ENCODE results near the gene MPP3.
A peak's percentile ranks its signal among the peaks of the same experiment; 100 is the strongest.
"Not testable (repeated sequence)": the region's sequence is repeated elsewhere in the genome, so short reads cannot be mapped to it uniquely, and the experiment has no call there.

The MPP3 gene

GRCh38 chr17:43871946-43872690 lies 39.2 kb upstream of the MPP3 start:
- no peak overlapping the region for H3K27ac Mint-ChIP-seq
- peaks cover 9% of the 10 kb centered on the region for H3K9me3 Mint-ChIP-seq
- intact Hi-C loops (cut with micrococcal nuclease), result no loop called here
- H3K36me3 Mint-ChIP-seq (ENCODE audit: low read depth), result no peaks in the 10 kb centered on the region
- peaks cover 37% of the 10 kb centered on the region for H3K27me3 Mint-ChIP-seq
- H3K4me3 Mint-ChIP-seq, result no peak overlapping the region
- H3K4me1 Mint-ChIP-seq (ENCODE audit: low read depth), result peaks cover 16% of the 10 kb centered on the region

- H3K9me3 Mint-ChIP-seq; H3K36me3 Mint-ChIP-seq (ENCODE audit: low read depth); H3K4me3 Mint-ChIP-seq; intact Hi-C loops (cut with micrococcal nuclease): not testable (repeated sequence)
- H3K27me3 Mint-ChIP-seq, result peaks cover 18% of the 10 kb centered on the region
- peaks cover 20% of the 10 kb centered on the region for H3K4me1 Mint-ChIP-seq (ENCODE audit: low read depth)
- H3K27ac Mint-ChIP-seq, result peak overlapping the region; percentile 23
Observed at GRCh38 chr17:43869031-43869430, 36.1 kb upstream of the MPP3 start.

GRCh38 chr17:43868226-43868994 lies 35.5 kb upstream of the MPP3 start:
- Mint-ChIP-seq H3K4me1 (ENCODE audit: low read depth) (peaks cover 20% of the 10 kb centered on the region), H3K27me3 (peaks cover 18% of the 10 kb centered on the region), H3K9me3 (peaks cover 9% of the 10 kb centered on the region), H3K4me3 (no peak overlapping the region), H3K36me3 (ENCODE audit: low read depth) (no peaks in the 10 kb centered on the region), H3K27ac (peak overlapping the region; percentile 23)
- intact Hi-C loops (cut with micrococcal nuclease), result no loop called here

DNA sequence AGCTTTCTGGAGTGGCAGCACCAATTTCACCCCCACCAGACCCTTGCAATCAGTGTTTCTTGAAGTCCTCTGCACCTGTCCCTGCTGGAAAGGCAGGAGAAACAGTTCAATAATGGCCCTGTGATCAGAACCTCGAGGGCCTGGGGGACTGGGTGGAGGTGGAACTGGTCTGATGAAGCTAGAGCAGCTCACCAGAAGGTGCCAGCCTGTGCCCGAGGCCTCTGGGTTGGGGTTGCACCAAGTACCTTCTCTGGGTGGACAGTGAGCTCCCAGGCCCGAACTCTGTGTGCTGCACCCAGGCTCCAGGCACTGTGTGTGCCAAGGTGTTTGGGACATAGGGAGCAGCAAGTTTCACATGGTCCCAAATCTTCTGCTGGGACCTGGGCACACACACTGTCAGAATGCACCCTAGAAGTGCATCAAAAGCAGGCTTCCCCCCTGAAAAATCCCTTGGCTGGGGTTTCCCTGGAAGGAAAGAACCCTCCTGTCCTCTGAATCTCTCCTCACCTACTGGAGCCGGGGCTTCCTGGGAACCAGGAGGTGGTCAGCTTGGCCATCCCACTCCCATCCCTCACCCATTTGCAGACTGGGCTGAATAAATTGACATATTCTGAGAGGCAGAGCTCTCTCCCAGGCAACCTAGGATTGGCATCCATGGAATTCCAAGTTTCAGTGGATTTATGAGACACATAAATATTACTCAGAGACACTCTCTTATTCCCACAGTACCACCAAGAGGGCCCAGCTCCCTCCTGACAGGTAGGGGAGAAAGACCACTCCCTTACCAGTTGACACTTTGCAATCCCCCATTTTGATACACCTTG lies 31.4 kb upstream of the MPP3 start:
- Mint-ChIP-seq H3K36me3 (ENCODE audit: low read depth) (no peaks in the 10 kb centered on the region), H3K9me3 (peaks cover 9% of the 10 kb centered on the region), H3K4me1 (ENCODE audit: low read depth) (peaks cover 31% of the 10 kb centered on the region), H3K27me3 (peaks cover 2% of the 10 kb centered on the region), H3K27ac (no peak overlapping the region), H3K4me3 (no peak overlapping the region)
- intact Hi-C loops (cut with micrococcal nuclease), result no loop called here

DNA sequence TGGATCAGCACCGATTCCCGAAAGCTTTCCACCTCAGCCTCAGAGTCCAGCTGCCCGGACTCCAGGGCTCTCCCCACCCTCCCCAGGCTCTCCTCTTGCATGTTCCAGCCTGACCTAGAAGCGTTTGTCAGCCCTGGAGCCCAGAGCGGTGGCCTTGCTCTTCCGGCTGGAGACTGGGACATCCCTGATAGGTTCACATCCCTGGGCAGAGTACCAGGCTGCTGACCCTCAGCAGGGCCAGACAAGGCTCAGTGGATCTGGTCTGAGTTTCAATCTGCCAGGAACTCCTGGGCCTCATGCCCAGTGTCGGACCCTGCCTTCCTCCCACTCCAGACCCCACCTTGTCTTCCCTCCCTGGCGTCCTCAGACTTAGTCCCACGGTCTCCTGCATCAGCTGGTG lies 29.0 kb upstream of the MPP3 start:
- H3K27me3 Mint-ChIP-seq, result peaks cover 18% of the 10 kb centered on the region
- H3K4me1 Mint-ChIP-seq (ENCODE audit: low read depth), result peaks cover 21% of the 10 kb centered on the region
- no peak overlapping the region for H3K4me3 Mint-ChIP-seq
- intact Hi-C loops (cut with micrococcal nuclease), result no loop called here
- H3K9me3 Mint-ChIP-seq, result no peaks in the 10 kb centered on the region
- H3K36me3 Mint-ChIP-seq (ENCODE audit: low read depth), result no peaks in the 10 kb centered on the region
- H3K27ac Mint-ChIP-seq, result no peak overlapping the region

DNA sequence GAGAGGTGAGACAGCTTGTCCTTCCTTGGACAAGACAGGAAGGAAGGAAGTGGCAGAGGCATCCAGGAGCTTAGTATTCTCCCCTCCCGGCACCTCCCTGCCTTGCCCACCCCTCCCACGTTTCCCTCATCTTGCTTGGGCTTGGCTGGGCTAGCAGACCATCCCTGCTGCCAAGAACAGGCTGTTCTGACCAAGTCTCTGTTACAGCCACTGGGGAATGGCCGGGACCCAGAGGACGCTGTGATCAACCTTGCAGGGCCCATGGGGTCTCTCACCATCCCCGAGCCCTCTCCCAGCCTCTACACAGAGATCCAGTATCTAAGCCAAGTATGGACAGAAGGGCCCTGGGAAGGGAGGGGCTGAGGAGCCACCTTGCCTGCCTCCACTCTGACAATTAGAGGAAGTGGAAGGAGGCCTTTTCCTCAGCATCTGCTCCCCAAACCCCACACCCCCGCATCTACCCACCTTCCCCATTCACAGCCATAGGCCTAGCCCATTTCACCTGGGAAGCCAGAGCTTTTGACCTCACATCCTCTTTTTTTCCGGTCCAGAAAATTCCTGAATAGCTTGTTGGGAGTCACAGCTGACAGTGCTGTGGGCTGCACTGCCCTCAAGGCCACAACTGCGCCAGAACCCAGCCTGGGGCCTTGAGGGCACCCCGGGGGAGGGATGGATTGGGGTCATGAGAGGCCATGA lies 28.1 kb upstream of the MPP3 start:
- no peak overlapping the region for H3K27ac Mint-ChIP-seq
- intact Hi-C loops (cut with micrococcal nuclease), result no loop called here
- H3K27me3 Mint-ChIP-seq, result peaks cover 27% of the 10 kb centered on the region
- no peaks in the 10 kb centered on the region for H3K9me3 Mint-ChIP-seq
- no peak overlapping the region for H3K4me3 Mint-ChIP-seq
- peaks cover 19% of the 10 kb centered on the region for H3K4me1 Mint-ChIP-seq (ENCODE audit: low read depth)
- no peaks in the 10 kb centered on the region for H3K36me3 Mint-ChIP-seq (ENCODE audit: low read depth)

- Mint-ChIP-seq H3K4me3 (no peak overlapping the region), H3K9me3 (no peaks in the 10 kb centered on the region), H3K27me3 (peaks cover 31% of the 10 kb centered on the region), H3K4me1 (ENCODE audit: low read depth) (peaks cover 19% of the 10 kb centered on the region), H3K27ac (no peak overlapping the region), H3K36me3 (ENCODE audit: low read depth) (no peaks in the 10 kb centered on the region)
- intact Hi-C loops (cut with micrococcal nuclease), result no loop called here
Observed at GRCh38 chr17:43860077-43860725, 27.3 kb upstream of the MPP3 start.

DNA sequence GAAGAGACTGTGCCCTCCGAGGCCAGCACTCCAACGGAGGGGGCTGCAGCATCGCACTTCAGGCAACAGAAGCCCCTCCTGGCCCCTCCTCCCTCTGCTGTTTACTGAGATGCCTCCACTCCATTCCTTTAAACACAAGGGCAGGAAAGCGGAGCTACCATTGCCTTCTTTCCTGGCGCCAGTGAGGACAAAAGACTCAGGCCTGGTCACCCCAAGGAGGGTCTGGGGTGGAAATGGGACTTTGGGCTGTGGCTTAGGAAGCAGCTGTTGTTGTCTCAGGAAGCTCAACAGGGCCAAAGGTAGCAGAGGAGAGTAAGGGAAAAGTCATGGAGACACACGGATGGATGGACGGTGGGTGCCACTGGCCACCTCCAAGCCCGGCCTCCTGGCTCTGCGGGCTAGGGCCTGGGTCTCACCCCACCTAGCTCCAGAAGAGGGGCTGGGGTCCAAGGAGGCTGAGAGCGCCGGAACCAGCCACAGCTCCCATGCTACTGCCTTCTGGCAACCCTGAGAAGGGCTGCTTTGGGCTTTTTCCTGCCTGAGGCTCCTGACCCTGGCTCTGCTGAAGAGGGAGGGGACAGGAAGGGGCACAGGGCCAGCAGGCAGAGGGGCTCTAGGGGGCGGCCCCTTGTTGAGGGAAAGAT lies 25.1 kb upstream of the MPP3 start:
- Mint-ChIP-seq H3K4me3 (no peak overlapping the region), H3K27me3 (peaks cover 49% of the 10 kb centered on the region), H3K4me1 (ENCODE audit: low read depth) (peaks cover 19% of the 10 kb centered on the region), H3K9me3 (no peaks in the 10 kb centered on the region), H3K27ac (no peak overlapping the region), H3K36me3 (ENCODE audit: low read depth) (no peaks in the 10 kb centered on the region)
- intact Hi-C loops (cut with micrococcal nuclease), result no loop called here

DNA sequence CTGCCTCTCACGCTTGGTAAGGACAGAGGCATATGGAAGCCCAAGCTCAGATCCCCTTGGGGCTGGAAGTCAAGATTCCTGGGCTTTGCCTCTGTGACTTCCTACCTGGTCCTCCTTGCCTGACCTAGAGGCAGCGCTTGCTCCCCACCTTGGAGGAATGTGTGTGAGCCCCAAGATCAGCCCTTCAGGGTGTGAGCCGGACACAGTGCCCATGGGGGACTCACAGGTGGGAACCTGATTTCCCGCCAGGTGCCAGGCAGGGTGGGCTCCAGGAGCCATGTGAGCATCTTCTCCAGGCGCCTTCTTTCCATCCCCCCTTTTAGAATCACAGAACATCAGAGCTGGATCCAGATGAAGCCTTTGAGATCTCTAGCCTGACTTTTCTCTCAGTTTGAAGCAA lies 24.2 kb upstream of the MPP3 start:
- H3K27ac Mint-ChIP-seq, result no peak overlapping the region
- H3K27me3 Mint-ChIP-seq, result peaks cover 58% of the 10 kb centered on the region
- no peaks in the 10 kb centered on the region for H3K9me3 Mint-ChIP-seq
- no peak overlapping the region for H3K4me3 Mint-ChIP-seq
- intact Hi-C loops (cut with micrococcal nuclease), result no loop called here
- H3K36me3 Mint-ChIP-seq (ENCODE audit: low read depth), result no peaks in the 10 kb centered on the region
- peaks cover 19% of the 10 kb centered on the region for H3K4me1 Mint-ChIP-seq (ENCODE audit: low read depth)

DNA sequence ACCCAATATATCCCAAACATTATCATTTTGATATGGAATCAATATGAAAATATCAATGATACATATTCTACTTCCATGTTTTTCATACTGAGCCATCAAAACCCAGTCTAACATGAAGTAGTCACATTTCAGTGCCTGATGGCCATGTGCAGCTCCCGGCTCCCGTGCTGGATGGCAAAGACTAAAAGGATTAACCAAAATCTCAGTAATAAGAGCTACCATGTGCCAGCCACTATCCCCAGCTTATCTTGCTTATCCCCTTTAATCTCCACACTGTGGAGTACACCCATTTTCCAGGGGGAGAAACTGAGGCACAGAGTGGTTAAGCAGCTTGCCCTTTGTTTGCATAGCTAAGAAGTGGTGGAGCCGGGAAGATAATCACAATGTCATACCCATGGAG lies 23.2 kb upstream of the MPP3 start:
- Mint-ChIP-seq H3K9me3 (no peaks in the 10 kb centered on the region), H3K4me3 (no peak overlapping the region), H3K27ac (no peak overlapping the region), H3K4me1 (ENCODE audit: low read depth) (peaks cover 24% of the 10 kb centered on the region), H3K36me3 (ENCODE audit: low read depth) (no peaks in the 10 kb centered on the region), H3K27me3 (peaks cover 64% of the 10 kb centered on the region)
- intact Hi-C loops (cut with micrococcal nuclease), result no loop called here

DNA sequence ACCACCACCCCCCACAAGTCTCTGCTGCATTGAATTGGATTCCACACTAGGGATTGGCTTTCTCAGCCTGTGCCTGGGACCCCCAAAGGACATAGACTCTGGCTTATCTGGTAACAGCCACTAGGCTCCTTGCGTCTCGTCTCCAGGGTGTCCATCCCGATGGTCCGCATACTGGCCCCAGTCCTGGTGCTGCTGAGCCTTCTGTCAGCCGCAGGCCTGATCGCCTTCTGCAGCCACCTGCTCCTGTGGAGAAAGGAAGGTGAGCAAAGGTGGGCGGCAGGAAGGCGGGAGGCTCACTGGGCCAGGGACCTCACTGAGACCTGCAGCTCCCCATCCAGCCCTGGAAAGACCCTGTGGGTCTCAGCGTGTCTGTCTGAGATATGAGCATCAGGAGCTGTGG lies 22.1 kb upstream of the MPP3 start:
- Mint-ChIP-seq H3K27ac (no peak overlapping the region), H3K9me3 (no peaks in the 10 kb centered on the region), H3K27me3 (peaks cover 64% of the 10 kb centered on the region), H3K4me1 (ENCODE audit: low read depth) (peaks cover 19% of the 10 kb centered on the region), H3K36me3 (ENCODE audit: low read depth) (no peaks in the 10 kb centered on the region), H3K4me3 (no peak overlapping the region)
- intact Hi-C loops (cut with micrococcal nuclease), result no loop called here

- H3K27me3 Mint-ChIP-seq, result peaks cover 65% of the 10 kb centered on the region
- no peaks in the 10 kb centered on the region for H3K36me3 Mint-ChIP-seq (ENCODE audit: low read depth)
- H3K9me3 Mint-ChIP-seq, result no peaks in the 10 kb centered on the region
- H3K27ac Mint-ChIP-seq, result no peak overlapping the region
- no peak overlapping the region for H3K4me3 Mint-ChIP-seq
- intact Hi-C loops (cut with micrococcal nuclease), result no loop called here
- H3K4me1 Mint-ChIP-seq (ENCODE audit: low read depth), result peaks cover 19% of the 10 kb centered on the region
Observed at GRCh38 chr17:43854498-43854897, 21.6 kb upstream of the MPP3 start.

DNA sequence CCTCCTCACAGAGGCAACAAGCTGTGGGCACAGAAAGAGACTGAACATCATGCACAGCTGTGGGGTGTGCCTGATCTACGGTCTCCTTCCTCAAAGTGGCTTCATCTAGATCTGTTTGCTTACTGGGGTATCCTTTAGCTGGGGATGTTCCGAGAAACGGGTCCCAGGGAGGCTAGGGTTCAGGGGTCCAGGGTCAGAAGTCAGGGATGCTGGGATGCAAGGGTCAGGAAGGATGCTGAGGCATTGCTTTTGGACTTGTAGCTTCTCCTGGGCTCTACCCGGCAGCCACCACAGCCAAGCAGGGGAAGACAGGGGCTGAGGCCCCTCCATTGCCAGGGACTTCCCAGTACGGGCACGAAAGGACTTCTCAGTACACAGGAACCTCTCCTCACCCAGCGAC lies 20.6 kb upstream of the MPP3 start:
- Mint-ChIP-seq H3K4me3 (no peak overlapping the region), H3K27me3 (peaks cover 71% of the 10 kb centered on the region), H3K4me1 (ENCODE audit: low read depth) (peaks cover 18% of the 10 kb centered on the region), H3K9me3 (no peaks in the 10 kb centered on the region), H3K27ac (no peak overlapping the region), H3K36me3 (ENCODE audit: low read depth) (no peaks in the 10 kb centered on the region)
- intact Hi-C loops (cut with micrococcal nuclease), result no loop called here

All from dendritic cell treated with granulocyte-macrophage colony-stimulating factor and Interleukin-4, amounts not matched to agents 40 ng/mL and 50 ng/mL, for 4 days (primary cell).